NCI-H748 treated with DMSO at 0.1 percent for 48 hours (cell line): ENCODE data around the gene AQP2.

ENCODE experiments used
- DNase-seq: peaks from one replicate; lab custom pipeline; 2025; lab: John Stamatoyannopoulos, UW

Gene AQP2

DNA sequence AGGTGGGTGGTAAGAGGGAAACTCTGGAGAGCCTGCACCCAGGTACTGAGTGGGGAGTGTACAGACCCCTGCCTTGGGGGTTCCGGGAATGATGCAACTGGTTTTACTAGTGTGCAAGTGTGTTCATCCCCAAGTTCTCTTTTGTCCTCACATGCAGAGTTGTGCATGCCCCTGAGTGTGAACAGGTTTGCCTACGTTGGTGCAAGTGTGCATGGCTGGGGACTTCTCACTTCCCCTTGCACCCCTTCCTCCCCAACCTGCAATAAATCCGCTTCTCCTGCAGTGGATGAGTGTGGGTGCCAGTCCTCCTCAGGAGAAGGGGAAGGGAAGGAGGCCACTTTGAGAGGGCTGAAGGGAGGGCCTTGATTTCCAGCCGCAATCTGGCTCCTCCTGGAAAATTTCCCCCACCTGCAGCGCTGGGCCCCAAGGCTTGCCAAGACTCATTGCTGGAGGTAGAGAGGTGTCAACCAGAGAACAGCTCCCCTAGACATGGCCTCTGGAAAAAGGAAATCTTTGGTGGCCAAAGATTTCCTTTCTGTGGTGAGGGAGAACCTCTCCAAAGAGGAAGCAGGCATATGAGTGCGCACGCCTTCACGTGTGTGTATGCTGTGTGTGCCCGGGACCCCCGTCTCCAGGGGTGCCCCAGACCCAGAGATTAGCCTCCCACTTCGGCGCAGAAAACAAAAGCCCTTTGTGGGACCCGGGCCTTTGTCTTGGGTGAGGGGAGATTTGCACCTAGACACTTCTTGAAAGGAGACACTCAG, 5.5 kb downstream of the AQP2 start:
- DNase-seq, result no peak

DNA sequence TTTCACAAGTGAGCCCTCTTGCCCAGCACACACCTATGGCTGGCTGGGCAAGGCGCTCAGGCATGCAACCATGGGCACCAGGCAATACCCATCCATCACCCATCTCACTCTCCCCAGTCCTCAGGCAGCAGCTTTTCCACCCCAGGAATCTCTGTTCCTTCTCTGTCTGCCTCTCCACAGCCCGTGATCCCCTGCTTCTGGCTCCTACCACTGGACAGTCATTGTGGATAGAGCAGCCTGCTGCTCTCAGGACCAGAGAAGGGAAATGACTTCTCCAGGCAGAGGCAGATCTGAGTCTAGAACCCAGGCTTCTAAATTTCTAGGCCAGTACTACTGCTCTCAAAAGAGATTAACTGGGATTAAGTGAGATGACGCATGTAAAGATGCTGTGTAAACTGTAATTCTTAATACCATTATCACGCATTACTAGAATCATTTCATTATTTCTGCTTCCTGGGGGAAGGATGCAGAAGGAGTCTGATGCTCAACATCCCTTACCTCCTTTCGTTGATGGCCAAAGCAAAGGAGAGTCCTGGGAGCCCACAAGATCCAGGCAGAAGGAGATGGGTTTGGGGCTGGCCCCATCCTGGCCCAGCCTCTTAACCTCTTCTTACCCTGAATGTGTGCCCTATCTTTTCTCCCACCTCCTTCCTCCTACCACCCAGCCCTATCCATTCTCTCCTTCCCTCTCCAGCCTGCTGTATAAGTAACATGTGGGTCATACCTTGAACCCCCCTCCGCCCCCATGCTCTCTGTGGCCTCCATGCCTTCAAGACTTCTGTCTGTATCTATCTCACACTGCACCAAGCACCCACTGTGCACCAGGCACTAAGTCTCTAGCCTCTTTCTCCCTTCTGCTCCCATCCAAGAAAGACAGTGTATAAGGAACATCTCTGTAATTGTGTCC, 6.4 kb downstream of the AQP2 start:
- no peak for DNase-seq

DNA sequence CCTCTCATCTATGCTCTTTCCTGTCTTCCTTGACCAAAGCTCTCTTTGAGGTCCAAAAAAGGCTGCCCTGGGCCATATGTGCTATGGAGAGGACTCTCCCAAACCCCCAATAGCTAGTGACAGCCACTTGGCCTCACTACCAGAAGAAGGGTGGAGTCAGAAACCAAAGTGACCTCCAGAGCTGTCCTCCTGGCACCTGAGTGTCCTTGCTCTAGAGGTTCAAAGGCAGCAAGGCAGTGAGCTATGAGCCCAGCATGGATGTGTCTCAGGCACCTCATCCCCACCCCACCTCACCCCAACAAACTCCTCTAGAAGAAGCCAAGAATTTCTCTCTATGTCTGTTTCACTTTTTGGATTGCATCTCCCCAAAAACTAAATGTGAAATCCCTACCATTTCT, 7.0 kb downstream of the AQP2 start:
- no peak for DNase-seq

DNA sequence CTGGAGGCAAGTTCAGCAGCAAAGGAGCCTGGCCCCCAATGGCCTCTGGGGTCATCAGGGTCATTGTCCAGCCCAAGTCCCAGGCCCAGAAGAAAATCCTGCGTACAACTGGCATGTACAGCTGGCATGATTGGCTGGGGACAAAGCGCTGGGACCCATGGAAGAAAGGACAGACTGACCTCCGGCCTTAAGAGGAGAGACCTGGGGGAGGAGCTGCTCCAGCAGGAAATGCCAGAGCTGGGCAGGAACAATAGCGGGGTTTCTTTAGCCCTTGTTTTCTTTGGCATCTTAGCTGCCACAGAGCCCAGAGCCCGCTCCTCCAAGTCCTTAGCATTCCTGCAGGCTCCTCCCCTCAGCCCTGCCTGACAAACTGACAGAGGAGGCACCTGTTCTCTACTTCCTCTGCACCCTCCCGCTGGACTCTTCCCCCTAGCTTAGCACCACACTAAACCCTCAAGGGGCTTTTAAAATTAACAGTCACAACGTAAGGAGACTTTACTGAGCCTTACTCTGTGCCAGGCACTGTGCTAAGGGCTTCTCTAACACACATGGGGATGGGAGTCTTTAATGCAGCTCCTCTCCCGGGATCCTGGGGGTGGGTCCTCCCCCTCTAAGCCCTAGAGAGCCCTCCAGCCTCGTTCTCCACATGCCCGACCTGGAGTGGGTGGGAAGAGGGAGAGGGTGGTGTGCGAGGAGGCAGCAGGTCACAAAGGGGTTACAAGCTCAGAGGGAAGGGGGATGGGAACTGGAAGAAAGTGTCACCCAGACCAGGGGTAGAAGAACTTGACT, 9.3 kb downstream of the AQP2 start:
- DNase-seq, result no peak

DNA sequence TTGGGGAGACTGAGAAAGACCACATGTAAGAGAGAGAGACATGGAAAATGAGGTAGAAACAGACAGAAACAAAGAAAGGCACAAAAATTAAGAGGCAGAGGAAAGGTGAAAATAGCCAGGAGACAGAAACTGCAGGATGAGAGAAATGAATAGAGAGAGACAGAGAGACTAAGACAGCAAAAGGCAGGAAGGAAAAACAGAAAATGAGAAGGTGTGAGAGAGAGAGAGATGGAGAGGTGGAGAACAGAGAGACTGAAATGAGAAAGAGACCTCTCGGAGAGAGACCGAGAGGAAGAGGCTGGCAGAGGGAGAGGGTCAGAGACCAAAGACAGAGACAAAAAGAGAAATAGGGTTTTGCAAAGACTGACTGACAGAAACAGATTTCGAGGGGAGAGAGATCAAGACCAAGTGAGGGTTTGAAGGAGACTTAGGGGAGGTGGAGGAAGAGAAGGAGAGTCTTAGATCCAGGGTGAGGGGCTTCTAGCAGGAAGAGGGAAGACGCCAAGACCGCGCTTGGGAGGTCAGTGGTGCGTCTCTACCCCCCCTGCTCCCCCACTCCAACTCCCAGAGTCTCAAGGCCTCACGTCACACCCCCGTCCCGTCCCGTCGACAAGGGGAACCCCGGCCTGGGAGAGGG, 10.1 kb downstream of the AQP2 start:
- DNase-seq, result no peak

DNA sequence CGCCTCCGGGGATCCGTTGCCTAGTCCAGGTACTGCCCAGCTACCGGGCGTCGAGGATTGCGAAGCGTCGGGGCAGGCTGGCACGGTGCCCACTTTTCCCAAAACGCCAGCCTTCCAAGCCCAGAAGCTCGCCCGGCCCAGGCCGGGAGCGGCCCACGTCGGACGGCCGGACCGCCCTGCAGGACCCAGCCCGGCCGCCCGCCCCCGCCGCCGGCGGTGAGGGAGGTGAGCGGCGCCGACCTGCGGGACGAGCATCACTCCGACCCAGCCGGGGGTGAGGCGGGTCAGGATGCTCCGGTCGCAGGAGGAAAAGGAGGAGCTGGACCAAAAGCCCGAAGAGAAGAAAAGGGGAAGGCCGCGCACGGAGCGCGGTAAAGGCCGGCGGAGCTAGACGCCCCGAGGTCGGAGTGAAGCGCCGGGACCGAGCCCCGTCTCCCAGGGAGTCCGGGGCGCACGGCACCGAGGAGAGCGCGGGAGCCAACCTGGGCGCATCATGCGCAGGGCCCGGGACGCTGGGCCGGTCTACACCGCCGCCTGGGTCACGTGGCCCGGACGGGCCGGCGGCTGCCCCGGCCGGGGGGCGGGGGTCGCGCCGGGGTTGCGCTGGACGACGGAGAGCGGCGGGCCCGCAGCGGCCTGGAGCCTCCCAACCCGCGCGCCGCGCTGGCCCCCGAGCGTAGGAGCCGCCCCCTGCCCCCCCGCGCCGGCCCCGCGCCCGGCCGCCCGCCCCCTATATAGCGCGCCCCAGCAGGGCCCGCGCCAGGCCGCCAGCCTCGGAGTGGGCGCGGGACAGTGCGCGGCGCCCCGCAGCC, 10.8 kb downstream of the AQP2 start, which contains the start of gene AQP5:
TSS of gene AQP5 (plus strand) at position 762 of the 812 bp plus-strand sequence. CDS start 146 bp downstream, outside the sequence.
- DNase-seq, result no peak

DNA sequence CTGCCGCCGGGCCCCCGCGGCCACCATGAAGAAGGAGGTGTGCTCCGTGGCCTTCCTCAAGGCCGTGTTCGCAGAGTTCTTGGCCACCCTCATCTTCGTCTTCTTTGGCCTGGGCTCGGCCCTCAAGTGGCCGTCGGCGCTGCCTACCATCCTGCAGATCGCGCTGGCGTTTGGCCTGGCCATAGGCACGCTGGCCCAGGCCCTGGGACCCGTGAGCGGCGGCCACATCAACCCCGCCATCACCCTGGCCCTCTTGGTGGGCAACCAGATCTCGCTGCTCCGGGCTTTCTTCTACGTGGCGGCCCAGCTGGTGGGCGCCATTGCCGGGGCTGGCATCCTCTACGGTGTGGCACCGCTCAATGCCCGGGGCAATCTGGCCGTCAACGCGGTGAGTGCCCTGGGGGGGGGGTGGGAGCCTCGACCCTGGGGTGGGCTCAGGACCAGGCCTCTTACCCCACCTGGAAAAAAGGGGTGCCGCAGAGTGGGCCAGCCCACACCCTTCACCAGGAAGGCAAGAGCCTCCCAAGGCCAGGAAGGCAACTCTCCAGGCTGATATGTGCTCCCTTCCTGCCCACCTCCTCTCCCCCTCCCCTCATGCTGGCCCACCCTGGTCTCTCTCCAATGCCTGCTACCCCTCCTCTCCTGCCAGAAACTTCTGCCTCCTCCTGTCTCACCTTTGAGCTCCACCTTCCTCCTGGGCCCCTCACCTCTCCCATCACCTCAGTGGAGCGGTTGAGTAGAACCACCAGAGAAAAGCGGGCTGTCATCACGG, 11.6 kb downstream of the AQP2 start:
- DNase-seq, result no peak

DNA sequence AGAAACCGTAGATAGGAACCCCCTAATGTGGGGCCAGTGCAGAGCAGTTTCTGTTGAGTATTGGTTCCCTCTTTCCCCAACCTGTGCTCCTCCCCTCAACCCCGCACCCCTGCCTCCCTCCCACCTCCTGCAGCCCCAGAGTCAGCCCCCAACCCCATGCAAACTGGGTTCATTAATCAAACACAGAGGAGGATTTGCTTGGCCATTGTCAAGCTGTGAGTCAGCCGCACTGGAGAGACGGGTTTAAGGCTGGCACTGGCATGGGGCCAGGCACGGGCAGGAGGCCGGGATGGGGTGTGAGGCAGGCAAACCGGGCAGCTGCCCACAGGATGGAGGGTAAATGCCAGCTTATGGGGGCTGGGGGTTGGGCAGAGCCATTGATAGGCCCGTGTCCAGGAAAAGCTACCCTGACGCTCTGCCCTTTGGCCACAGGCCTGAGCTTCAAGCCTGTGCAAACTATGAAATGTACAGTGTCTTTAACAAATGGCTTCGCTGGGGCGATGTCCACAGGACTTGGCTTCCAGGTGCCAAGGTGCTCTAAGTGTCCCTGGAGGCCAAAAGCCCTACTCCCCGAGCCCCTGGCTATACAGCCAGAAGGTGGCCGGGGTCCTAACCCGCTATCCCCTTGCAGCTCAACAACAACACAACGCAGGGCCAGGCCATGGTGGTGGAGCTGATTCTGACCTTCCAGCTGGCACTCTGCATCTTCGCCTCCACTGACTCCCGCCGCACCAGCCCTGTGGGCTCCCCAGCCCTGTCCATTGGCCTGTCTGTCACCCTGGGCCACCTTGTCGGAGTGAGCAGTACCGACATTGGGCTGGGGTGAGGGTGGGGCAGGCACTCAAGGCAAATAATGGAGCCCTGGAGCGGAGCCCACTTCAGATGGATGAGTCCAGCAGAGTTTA, 12.6 kb downstream of the AQP2 start:
- no peak for DNase-seq

DNA sequence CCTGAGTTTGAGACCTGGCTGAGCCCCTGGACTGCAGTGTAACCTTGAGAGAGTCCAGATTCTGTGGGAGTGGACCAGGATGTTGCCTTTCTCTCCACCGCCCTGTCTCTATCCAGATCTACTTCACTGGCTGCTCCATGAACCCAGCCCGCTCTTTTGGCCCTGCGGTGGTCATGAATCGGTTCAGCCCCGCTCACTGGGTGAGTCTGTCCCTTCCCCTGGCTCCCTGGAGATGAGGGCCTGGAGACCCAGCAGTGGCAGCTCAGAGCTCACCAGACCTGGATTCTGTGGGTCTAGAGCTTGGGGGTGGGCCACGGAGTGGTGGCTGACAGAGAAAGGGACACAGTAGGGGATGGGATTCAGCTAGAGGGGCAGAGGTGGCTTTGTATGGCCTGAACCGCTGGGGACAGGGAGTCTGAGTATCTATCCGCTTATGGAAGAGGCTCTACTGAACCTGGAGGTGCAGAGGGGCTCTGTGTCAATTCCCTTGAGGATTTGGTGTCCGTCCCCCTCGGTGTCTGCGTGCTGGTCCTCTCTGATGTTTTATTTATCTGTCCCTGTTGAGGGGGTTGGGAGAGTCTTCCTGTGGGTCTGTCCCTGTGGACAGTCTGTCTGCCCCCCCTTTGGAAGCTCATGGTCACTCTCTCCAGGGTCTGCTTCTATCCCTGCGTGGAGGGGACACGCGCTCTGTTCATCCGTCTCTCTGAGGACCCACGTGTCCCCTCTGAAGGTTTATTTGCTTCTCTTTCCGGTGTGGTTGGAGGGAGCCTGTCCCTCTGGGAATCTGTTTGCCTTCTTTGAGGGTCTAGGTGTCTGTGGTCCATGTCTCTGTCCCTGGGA, 13.7 kb downstream of the AQP2 start:
- DNase-seq, result no peak

DNA sequence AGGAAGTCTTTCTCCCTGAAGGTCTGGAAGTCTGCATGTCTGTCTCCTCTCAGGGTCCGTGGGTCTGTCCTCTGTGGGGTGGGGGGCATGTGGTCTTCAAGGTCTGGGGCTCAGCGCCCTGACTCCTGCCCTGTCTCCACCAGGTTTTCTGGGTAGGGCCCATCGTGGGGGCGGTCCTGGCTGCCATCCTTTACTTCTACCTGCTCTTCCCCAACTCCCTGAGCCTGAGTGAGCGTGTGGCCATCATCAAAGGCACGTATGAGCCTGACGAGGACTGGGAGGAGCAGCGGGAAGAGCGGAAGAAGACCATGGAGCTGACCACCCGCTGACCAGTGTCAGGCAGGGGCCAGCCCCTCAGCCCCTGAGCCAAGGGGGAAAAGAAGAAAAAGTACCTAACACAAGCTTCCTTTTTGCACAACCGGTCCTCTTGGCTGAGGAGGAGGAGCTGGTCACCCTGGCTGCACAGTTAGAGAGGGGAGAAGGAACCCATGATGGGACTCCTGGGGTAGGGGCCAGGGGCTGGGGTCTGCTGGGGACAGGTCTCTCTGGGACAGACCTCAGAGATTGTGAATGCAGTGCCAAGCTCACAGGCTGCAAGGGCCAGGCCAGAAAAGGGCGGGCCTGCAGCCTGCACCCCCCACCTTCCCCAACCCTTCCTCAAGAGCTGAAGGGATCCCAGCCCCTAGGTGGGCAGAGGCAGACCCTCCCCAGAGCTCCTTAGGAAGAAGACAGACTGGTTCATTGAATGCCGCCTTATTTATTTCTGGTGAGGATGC, 14.5 kb downstream of the AQP2 start:
- DNase-seq, result no peak

DNA sequence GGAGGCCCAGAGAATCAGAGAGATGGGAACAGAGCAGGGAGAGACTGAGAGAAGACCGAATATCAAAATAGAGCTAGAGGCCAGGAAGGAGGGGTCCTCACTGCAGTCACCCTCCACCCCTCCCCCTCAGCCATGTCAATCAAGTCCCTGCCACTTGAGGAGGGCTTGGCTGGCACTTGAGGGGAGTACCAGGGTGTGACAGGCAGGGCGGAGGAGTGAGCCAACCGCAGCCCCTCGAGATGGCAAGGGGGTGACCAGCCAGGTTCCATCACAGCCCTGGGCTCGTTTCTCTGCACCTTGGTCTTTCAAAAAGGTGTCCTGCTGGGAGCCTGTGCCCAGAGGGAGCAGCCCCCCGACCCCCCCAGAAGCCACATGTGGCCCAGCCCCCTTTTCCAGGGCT, 15.3 kb downstream of the AQP2 start:
- no peak for DNase-seq

DNA sequence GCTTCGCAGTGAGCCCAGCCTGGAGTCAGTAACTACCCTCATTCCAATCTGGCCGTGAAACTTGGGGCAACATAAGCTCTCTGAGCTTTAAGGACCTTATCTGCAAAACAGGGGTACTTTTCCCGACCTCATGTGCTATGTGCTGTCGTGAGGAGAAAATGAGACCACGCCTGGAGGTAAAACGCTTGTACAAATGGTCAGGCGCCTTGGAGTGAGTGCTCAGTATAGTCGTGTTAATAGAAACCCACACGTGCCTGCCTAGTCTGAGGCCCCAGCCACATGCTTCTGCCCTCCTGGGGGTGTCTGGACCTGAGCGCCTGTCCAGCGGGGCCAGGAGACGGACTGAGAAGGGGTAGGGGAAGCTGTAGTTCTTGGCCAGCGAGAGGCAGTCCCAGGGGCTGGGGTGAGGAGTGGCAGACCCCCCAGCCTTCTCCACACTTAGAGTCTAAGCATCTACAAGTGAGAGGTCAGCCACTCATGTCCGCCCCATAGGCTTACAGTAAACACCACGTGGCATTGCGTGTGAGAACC, 16.0 kb downstream of the AQP2 start:
- DNase-seq, result no peak

DNA sequence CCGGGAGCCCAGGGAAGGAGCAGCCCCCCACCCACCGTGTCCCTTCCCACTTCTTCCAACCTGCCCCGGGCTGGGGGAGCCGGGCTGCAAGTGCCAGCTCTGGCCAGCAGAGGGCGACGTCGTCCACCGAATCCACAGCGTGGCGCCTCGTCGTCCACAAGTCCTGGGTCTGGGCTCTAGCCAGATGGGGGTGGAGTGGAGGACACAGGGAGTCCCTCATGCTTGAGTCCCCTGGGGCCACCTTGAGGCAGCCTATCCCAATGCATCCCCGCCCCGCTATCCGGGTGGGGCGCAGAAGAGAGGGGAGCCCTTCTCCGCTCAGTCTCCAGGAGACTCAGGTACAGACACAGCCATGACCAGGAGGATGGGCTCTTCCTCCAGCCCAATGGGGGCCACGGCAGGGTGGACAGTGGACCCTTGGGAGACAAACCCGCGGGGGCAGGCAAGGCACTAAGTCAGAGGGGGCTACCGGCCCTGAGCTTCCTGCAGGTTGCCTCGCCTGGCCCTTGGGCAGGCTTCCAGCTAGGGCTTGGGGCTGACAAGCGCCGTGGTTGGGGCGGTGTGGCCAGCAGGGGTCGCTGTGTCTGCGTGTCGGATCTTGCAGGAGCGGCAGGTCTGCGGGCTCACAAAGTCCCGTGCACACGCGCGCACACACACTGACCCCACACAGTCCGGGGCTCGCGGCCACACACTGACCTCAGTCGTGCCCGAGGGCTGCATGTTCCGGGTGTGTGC, 16.7 kb downstream of the AQP2 start:
- DNase-seq, result peak; percentile 59

DNA sequence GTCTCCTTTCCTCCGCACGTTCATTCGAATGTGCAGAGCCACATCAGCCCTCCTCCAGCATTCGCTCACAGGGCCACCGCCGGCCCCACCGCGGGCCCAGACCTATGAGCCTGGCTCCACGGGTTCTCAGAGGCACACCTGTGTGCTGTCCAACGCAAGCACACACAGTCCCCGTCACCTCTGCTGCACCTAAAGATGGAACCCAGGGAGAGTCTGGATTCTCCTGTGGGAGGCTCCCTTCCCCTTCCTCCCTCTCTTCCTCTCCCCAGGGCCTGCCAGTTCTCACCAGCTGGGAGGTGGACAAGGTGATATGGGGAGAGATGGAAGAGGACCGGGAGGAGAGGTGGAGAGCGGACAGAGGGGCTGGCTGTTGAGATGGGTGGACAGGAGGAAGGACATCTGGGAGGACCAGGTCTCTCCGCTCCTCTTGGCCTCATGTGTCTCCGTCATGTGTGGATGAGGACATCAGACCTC, 17.3 kb downstream of the AQP2 start:
- DNase-seq, result no peak

DNA sequence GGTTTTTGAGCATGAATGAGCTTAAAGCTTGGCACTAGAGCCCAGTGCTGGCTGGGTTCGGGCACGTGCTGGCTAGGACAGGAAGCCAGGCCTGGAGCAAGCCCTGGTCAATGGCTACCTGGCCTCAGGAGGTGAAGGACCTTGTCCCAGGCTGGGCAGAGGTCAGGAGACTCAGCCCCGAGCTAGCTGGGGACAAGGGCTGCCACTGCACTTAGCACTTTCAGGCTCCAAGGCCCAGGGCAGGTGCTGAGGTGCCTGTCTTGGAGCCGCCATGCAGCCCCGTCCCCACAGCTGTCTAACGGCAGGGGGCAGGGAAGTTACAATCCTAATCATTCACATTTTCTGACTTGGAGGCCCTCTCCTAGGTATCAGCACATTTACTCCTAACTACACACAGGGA, 17.9 kb downstream of the AQP2 start:
- no peak for DNase-seq

DNA sequence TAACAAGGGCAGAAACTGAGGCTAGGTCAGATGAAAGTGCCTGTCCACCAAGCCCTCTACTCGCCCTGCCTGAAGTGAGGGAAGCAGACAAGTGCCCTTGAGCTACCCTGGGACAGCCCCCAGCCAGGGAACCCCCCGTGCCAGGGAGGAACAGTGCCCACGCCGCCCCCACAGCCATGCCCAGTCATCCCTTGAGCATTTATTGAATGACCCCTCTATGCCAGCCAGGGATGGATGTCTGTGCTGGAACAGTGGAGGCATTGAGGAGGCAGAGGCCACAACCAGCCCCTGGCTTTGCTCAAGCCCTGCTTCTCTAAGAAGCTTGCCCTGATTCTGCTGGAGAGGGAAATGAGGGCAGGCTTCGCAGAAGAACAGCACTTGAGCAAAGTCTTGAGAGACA, 18.5 kb downstream of the AQP2 start:
- no peak for DNase-seq
